Epithelial cell of alveolus of lung (primary cell): ENCODE results near the gene OR10D3. TPM values are rescaled to one million over a fixed set of nuclear protein-coding genes. Genes with fewer than 3 reads are reported as not detected.

Experiments used
- total RNA-seq: library from RNA; depleted of rRNA; stranded (reverse); fragments of >200 nt; gene quantifications from 2 replicates; pipeline ENCODE4 v1.2.1, GENCODE V29; 2015

OR10D3 gene
- not detected in 2 replicates for total RNA-seq

GRCh38 chr11:124183068-124183467 is at the start of gene OR10D3:
Gene OR10D3, plus strand, starts transcription at chr11:124183345. Its CDS starts 1,925 bp downstream, at chr11:124185270.

Other genes with a start within 250 kb of the OR10D3 start
- not detected in 2 replicates for gene OR4D5, start 243.7 kb upstream of the OR10D3 start, total RNA-seq
- not detected in 2 replicates for gene OR6T1, start 239.5 kb upstream of the OR10D3 start, total RNA-seq
- not detected in 2 replicates for gene OR10S1, start 205.6 kb upstream of the OR10D3 start, total RNA-seq
- not detected in 2 replicates for gene OR10G6, start 188.2 kb upstream of the OR10D3 start, total RNA-seq
- gene OR10G4, start 170.3 kb upstream of the OR10D3 start, total RNA-seq = not detected in 2 replicates
- not detected in 2 replicates for gene OR10G9, start 160.3 kb upstream of the OR10D3 start, total RNA-seq
- gene OR10G8, start 156.5 kb upstream of the OR10D3 start, total RNA-seq = not detected in 2 replicates
- gene OR10G7, start 142.0 kb upstream of the OR10D3 start, total RNA-seq = not detected in 2 replicates
- gene VWA5A, start 67.9 kb upstream of the OR10D3 start, total RNA-seq = 65.7 and 134 TPM in 2 replicates
- gene OR8G1, start 57.8 kb downstream of the OR10D3 start, total RNA-seq = not detected in 2 replicates
- gene OR8G5, start 73.0 kb downstream of the OR10D3 start, total RNA-seq = not detected in 2 replicates
- gene OR8D1, start 130.6 kb downstream of the OR10D3 start, total RNA-seq = under 0.01 TPM in 1 of 2 replicates, not detected in the other
- not detected in 2 replicates for gene OR8D2, start 136.9 kb downstream of the OR10D3 start, total RNA-seq
- not detected in 2 replicates for gene OR8B2, start 201.2 kb downstream of the OR10D3 start, total RNA-seq
- gene OR8B3, start 215.7 kb downstream of the OR10D3 start, total RNA-seq = not detected in 2 replicates
- not detected in 2 replicates for gene OR8B4, start 241.5 kb downstream of the OR10D3 start, total RNA-seq